Measurements from ENCODE around the gene ZNF48.

ZNF48 gene
- 0.28 to 4.3 (median 2.6) reads per million in 17 experiments for total RNA-seq

DNA sequence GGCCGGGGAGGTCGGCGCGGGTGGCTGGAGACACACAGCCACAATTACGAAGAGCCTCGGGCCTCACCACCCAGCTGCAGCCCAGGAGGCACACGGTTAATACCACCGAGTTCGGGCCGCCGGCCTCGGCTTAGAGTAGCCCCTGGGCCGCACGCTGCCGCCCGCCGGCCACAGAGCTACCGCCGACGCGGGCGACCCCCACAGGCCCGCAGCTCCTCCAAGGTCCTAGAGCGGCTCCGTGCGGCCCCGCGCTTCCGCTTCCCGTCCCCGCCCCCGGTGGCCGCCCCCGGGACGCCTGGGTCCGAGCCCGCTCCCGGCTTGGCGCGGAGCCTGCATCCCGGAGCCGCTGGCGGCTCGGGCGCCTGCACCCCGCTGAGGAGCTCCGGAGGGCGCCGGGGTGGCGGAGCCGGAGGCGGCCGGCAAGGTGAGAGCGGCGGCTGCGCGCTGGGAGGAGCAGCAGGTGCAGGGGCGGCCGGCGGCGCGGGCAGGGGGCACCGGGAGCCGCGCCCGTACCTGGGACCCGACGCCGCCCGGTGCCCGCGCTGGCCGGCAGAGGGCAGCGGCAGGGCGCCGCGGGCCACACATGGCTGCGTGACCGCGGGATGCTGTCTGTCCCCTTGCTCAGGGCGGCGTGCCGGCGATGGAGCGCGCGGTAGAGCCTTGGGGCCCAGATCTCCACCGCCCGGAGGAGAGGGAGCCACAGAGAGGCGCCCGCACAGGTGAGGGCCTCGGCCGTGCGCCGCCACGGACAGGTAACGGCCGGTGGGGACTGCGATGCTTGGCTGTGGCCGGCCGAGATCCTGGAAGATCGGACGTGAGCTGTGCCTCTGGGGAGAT, at the start of gene ZNF48:
Gene ZNF48 (plus strand): TSS at position 266 of the 837 bp plus-strand sequence. CDS start 375 bp downstream, at position 641.
- DNase-seq: peak; percentile 73 to 91 (median 84)

- no peak for DNase-seq
Observed at GRCh38 chr16:30346286-30346685, 48.9 kb upstream of the ZNF48 start.

- no peak for DNase-seq
Observed at GRCh38 chr16:30348113-30348512, 47.1 kb upstream of the ZNF48 start.

- no peak for DNase-seq
Observed at GRCh38 chr16:30348929-30349328, 46.3 kb upstream of the ZNF48 start.

DNA sequence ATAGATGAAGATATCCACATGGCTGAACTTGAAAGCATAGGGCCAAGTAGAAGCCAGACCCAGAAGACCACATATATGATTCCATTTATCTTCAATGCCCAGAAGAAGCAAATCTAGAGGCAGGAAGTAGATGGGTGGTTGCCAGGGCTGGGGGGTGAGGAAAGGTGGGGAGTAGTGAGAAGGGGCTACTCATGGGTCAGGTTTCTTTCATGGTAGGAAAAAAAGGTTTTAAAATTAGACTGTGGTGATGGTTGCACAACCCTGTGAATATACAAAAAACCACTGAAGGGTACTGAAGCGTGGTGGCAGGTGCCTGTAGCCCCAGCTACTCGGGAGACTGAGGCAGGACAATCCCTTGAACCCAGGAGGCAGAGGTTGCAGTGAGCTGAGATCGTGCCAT, 45.5 kb upstream of the ZNF48 start:
- DNase-seq: no peak

DNA sequence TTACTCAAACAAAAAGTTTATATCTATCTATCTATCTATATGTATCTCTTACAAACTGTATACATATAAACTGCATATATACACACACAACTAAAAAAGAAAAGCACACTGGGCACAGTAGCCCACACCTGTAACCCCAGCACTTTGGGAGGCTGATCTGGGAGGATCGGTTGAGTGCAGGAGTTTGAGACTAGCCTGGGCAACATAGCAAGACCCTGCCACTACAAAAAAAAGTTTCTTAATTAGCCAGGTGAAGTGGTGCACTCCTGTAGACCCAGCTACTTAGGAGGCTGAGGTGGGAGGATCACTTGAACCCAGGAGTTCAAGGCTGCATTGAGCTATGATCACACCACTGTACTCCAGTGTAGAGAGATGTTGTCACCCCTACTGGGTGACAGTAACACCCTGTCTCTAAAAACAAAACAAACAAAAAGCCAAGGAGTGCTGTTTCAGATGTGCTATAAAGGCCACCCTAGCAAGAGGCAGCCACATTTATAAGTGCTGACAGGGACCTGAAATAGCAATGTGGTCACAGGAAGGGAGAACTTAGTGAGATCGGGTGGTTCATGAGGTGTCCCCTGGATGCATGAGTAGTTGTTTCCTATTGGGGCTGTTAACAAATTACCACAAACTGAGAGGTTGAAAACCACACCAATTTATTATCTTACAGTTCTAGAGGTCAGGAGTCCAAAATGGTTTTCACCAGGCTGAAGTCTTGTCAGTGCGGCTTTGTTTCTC, 44.9 kb upstream of the ZNF48 start:
- peak in 1 of 4 experiments; percentile 20 for DNase-seq

DNA sequence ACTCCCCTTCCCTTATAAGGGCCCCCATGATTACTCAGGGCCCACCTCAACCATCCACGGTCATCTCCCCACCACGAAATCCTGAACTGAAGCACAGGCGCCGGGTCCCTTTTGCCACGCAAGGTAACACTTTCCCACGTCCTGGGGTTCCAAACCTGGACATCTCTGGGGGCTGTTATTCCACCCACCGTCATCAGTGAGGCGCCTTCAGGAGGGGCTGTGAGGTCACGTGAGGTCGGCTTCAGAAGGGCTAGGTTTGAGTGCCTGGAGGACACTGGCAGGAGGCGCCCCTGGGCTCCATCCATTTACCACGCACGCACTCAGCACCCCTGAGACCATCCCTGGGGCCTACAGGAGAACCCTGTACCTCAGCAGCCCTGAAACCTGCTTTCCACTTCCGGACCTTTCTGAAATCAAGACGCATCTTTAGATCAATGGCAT, 44.2 kb upstream of the ZNF48 start:
- no peak for DNase-seq

GRCh38 chr16:30351586-30352419, 43.4 kb upstream of the ZNF48 start:
- no peak for DNase-seq

- no peak for DNase-seq
Observed at GRCh38 chr16:30352488-30353401, 42.5 kb upstream of the ZNF48 start.

- DNase-seq: no peak
Observed at GRCh38 chr16:30353438-30354129, 41.6 kb upstream of the ZNF48 start.

DNA sequence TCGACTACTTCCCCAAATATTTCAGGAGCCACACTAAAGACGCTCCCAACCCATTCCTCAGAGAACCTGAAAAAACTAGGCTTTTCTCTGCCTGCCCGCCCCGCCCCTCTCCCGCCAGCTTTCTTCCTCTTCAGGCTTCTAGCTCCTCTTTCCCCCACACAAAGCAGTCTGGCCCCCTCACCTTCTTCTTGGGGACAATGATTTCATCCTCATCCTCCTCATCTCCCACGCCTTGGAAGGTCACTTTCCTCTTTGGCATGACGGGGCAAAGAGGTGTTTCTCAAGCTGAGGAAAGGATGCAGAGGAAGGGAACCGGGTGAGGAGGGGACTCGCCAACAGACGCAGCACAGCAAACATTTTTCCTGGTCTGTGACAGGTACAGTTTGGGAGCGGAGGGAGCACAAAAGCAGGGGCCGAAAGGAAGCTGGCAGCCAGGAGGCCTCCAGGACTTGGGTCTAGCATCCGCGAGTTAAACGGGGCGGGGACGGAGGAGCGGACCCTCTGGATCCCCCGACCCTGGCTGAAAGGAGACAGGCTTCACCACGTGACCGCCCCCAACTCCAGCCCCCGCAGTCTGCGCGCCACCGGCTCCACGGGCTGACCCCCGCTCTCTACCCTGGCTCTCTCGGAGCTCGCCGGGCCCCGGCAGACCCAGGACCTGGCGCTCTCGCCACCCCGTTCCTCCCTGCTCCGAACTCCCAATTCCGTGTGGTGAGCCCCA, 40.6 kb upstream of the ZNF48 start:
- peak; percentile 63 to 85 (median 81) for DNase-seq

DNA sequence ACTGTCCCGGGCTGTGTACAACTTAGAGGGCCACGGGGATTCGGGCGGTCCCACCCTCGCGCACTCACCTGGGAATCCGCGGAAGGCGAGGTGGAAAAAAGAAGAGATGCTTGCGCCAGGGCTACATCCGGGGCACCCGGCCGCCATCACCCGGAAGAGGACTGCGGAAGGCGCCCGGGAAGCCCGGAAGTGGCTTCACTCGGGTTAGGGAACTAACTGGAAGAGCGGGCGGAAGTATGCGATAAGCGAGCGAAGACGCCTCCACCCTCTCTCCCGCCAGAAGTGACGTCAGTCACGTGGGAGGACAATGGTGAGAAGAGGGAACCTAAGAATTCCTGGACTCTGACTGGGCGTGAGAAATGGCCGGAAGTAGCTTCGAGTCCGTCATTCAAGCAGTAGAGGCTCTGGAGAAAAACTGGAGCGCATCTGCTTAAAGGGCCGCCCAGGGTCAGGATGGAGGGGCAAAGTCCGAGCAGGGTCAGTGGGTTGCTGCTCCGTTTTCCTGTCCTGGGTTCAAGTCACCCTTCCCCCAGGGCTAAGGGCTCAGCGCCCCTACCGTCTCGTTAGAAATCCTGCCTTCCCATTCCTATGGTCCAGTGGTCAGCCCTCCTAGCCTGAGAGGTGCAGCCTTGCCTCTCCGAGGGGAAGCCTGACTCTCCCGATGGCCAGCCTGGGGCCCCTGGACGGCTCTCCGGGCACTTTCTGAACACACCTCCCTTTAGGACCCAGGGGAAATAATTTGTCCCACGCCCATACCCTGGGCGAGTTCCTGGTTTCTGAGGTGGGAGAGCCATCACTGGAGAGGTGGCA, 39.9 kb upstream of the ZNF48 start, which contains the start of gene CD2BP2:
Gene CD2BP2 (minus strand): TSS at position 165 of the 810 bp plus-strand sequence. CDS start 627 bp downstream, outside the sequence.
- peak; percentile 99 to 100 (median 100) for DNase-seq

GRCh38 chr16:30355954-30356308, 39.3 kb upstream of the ZNF48 start:
- no peak for DNase-seq

- DNase-seq: no peak
Observed at GRCh38 chr16:30356401-30357084, 38.7 kb upstream of the ZNF48 start.

GRCh38 chr16:30357085-30357714, 38.0 kb upstream of the ZNF48 start:
- DNase-seq: no peak

DNA sequence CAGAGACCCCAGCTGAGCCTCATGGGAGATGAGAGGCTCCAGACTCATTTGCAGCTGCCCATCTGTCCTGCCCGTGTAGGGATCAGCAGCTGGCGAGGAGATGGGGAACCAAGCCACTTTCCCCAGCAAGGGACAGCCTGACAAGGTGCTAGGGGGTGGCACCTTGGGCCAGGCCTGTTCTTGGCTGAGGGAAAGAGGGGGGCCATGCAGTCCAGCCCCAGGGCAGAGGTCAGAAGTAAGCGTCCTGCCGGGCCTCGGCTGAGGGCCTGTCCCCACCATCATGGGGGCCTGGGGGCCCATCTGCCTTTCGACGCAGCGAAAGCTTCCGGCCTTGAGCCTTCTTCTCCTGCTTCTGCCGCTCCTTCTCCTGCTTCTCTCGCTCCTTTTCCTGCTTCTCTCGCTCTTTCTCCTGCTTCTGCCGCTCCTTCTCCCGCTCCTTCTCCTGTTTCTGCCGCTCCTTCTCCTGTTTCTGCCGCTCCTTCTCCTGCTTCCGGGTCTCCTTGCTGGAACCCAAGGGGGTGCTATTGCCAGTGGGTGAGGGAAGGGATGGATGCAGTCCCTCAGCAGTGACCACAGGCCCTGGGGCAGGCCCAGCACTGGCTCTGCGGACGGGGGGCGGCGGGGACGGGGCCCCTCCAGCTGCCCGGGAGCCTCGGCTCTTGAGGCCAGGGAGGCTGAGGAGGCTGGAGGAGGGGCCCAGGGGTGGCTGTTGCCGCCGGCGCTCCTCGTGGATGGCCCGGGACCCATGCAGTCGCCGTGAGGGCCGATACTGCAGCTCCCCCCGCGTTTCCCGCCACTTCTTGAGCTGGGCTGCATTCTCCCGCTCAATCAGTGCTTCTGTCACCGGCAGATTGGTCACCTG, 37.3 kb upstream of the ZNF48 start:
- DNase-seq: no peak

DNA sequence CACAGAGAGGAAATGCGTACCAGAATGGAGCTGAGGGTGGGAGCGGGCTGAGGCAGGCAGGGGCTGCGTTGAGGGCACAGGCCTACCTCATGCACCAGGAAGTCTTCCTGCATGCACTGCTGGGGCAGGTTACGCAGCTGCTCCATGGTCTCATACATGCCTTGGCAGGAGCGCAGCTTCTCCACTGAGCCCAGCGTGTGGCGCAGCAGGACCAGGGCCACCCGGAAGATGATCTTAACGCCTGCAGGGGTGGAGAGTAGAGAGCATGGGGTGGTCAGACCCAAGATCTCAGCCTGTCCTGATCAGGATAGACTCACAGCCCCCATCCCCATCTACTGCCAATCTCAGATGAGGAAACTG, 36.7 kb upstream of the ZNF48 start:
- no peak for DNase-seq
